HL-60 (cell line): Measurements from ENCODE around the gene ZNF282.

Experiments
- DNase-seq, 2 experiments: peaks; one replicate each; pipeline ENCODE4 v3.0.0-alpha.2; 2010 to 2020; ENCODE audit warnings: low read depth in 1 of 2, low spot score in 1 of 2
- H3K27ac ChIP-seq: fragments of 250-450 bp; sonication (Bioruptor Pico); replicated peaks from 2 replicates; pipeline ENCODE4 v1.5.1; 2020; ENCODE audit warnings: mild to moderate bottlenecking, moderate library complexity
- H3K27me3 ChIP-seq: fragments of 250-450 bp; sonication (Bioruptor Pico); 2 replicates; pipeline ENCODE4 v1.5.1; 2021; ENCODE audit warnings: mild to moderate bottlenecking, moderate library complexity; ENCODE audit not compliant: insufficient read depth, poor library complexity, severe bottlenecking
- H3K4me3 ChIP-seq: replicated peaks from 2 replicates; pipeline ENCODE4 v1.5.1; 2011; ENCODE audit warnings: mild to moderate bottlenecking, control low read depth, low read length; ENCODE audit not compliant: insufficient read depth
- GABPA ChIP-seq: IDR thresholded peaks from 2 replicates; pipeline ENCODE4 v1.6.1; 2012; ENCODE audit warnings: low read depth
- POLR2AphosphoS5 ChIP-seq: IDR thresholded peaks from 2 replicates; pipeline ENCODE4 v1.6.1; 2012; ENCODE audit warnings: low read depth
- SPI1 ChIP-seq: IDR thresholded peaks from 2 replicates; pipeline ENCODE4 v1.6.1; 2012; ENCODE audit warnings: low read depth, mild to moderate bottlenecking, borderline replicate concordance
- TF ChIP-seq, protein P1 (sequence below): IDR thresholded peaks from one replicate; pipeline ENCODE4 v1.5.1; 2011; ENCODE audit warnings: low read length, control low read depth, inconsistent platforms; ENCODE audit not compliant: insufficient read depth
- TF ChIP-seq, protein P2 (sequence below): IDR thresholded peaks from 2 replicates; pipeline ENCODE4 v1.6.1; 2012; ENCODE audit warnings: low read depth; ENCODE audit not compliant: insufficient replicate concordance

ZNF282 gene

DNA sequence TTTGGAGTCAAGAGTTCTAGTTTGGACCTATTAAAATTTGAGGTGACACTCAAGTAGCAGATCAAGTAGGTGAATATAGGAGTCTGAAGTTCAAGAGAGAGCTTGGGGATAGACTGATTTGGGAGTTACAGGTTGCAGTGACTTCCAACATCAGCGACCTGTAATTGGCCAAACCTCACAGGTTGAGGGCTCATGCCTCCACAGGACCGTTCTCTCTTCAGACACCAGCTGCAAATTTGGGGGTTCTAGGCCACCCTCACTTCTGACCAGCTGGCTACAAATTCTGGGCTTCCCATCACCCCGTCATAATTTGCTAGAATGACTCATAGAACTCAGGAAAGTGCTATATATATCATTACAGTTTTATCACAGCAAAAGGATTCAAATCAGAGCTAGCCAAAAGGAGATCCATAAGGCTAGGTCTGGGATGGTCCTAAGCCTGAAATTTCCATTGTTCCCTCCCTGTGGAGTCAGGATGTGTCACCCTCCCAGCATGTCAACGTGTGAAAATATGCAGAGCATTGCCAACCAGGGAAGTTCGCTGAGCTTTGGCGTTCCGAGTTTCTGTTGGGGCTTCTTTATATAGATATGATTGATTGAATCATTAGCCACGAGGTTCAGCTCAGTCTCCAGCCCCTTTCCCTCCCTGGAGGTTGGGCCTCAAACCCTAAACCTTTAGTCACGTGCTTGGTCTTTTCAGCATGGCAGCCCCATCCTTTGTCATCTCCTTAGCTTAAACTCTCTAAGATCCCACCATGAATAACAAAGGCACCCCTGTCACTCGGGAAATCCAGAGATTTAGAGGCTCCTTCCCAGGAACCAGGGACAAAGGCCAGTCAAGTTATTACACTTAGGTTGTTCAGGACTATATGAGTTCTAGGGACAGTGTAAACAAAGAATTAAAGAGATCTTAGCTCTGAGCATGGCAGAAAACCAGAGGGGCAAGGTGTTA is 23.4 kb downstream of the ZNF282 start:
- DNase-seq = no peak
- TF ChIP-seq POLR2AphosphoS5 = no peak
- TF ChIP-seq, protein P1, sequence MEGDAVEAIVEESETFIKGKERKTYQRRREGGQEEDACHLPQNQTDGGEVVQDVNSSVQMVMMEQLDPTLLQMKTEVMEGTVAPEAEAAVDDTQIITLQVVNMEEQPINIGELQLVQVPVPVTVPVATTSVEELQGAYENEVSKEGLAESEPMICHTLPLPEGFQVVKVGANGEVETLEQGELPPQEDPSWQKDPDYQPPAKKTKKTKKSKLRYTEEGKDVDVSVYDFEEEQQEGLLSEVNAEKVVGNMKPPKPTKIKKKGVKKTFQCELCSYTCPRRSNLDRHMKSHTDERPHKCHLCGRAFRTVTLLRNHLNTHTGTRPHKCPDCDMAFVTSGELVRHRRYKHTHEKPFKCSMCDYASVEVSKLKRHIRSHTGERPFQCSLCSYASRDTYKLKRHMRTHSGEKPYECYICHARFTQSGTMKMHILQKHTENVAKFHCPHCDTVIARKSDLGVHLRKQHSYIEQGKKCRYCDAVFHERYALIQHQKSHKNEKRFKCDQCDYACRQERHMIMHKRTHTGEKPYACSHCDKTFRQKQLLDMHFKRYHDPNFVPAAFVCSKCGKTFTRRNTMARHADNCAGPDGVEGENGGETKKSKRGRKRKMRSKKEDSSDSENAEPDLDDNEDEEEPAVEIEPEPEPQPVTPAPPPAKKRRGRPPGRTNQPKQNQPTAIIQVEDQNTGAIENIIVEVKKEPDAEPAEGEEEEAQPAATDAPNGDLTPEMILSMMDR = no peak
- TF ChIP-seq GABPA = no peak
- TF ChIP-seq, protein P2, sequence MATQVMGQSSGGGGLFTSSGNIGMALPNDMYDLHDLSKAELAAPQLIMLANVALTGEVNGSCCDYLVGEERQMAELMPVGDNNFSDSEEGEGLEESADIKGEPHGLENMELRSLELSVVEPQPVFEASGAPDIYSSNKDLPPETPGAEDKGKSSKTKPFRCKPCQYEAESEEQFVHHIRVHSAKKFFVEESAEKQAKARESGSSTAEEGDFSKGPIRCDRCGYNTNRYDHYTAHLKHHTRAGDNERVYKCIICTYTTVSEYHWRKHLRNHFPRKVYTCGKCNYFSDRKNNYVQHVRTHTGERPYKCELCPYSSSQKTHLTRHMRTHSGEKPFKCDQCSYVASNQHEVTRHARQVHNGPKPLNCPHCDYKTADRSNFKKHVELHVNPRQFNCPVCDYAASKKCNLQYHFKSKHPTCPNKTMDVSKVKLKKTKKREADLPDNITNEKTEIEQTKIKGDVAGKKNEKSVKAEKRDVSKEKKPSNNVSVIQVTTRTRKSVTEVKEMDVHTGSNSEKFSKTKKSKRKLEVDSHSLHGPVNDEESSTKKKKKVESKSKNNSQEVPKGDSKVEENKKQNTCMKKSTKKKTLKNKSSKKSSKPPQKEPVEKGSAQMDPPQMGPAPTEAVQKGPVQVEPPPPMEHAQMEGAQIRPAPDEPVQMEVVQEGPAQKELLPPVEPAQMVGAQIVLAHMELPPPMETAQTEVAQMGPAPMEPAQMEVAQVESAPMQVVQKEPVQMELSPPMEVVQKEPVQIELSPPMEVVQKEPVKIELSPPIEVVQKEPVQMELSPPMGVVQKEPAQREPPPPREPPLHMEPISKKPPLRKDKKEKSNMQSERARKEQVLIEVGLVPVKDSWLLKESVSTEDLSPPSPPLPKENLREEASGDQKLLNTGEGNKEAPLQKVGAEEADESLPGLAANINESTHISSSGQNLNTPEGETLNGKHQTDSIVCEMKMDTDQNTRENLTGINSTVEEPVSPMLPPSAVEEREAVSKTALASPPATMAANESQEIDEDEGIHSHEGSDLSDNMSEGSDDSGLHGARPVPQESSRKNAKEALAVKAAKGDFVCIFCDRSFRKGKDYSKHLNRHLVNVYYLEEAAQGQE = no peak
- no peak for TF ChIP-seq SPI1
- H3K27me3 ChIP-seq = no peaks in the 10 kb centered on the region
- H3K27ac ChIP-seq = no peak overlapping the region
- no peak overlapping the region for H3K4me3 ChIP-seq

DNA sequence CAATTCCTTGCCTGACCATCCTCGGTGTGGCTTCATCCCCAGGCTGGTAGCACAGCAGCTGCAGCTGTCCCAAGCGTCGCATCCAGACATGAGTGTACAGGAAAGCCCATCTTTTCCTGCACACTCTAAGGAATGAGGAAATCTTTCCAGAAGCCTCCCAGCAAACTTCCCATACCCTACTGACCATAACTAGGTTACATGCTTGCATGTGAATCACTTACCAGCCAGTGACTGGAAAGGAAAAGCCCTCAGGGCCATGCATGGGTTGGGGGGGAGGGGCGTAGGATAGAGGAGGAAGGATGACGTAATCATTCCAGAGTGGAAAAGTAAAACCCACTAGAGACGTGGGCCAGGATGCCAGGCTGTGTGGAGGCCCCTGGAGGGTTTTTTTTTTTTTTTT is 25.2 kb downstream of the ZNF282 start:
- Histone ChIP-seq H3K4me3 (no peak overlapping the region), H3K27ac (no peak overlapping the region), H3K27me3 (no peaks in the 10 kb centered on the region)
- no peak for DNase-seq
- TF ChIP-seq, protein P1 = no peak
- TF ChIP-seq POLR2AphosphoS5 (no peak), GABPA (no peak), SPI1 (no peak)
- TF ChIP-seq, protein P2 = no peak

DNA sequence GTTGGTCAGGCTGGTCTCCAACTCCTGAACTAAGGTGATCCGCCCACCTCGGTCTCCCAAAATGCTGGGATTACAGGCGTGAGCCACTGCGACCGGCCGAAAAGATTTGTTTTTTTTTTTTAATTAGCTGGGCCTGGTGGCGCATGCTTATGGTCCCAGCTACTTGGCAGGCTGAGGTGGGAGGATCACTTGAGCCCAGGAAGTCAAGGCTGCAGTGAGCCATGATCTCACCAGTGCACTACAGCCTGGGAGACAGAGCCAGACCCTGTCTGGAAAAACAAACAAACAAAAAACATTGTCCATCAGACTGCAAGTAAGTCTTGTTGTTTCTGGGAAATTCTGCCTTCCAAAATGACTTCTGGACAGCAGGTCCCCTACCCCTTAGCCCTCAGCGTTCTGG is 27.8 kb downstream of the ZNF282 start:
- DNase-seq = no peak
- Histone ChIP-seq H3K27me3 (no peaks in the 10 kb centered on the region), H3K27ac (no peak overlapping the region), H3K4me3 (no peak overlapping the region)
- TF ChIP-seq GABPA = no peak
- TF ChIP-seq, protein P2 = no peak
- no peak for TF ChIP-seq SPI1
- TF ChIP-seq, protein P1 = no peak
- TF ChIP-seq POLR2AphosphoS5 = no peak
